ENCODE measurements around the gene TRIM47.
"Not testable (repeated sequence)": the region's sequence is repeated elsewhere in the genome, so short reads cannot be mapped to it uniquely, and the experiment has no call there.

TRIM47 gene

DNA sequence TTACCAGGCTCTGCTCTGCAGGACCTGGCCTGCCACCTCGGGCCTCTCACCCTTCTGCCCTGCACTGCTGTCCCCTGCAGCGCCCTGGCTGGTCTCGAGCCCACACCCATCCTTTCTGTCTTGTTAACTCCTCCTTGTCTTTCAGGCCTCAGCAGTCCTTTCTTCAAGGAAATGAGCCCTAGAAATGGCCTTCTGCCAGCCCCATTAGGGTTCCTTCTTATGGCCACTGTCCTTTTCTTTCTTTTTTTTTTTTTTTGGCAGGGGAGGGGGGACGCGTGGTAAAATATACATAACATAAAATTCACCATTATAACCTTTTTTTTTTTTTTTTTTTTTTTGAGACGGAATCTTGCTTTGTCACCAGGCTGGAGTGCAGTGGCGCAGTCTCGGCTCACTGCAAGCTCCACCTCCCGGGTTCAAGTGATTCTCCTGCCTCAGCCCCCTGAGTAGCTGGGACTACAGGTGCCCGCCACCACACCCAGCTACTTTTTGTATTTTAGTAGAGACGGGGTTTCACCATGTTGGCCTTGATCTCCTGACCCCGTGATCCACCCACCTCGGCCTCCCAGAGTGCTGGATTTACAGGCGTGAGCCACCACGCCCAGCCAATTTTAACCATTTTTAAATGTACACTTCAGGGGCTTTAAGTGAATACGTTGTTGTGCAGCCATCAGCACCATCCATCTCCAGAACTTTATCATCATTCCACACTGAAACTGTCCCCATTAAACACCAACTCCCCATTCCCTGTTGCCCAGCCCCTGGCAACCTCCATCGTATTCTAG lies 12.8 kb downstream of the TRIM47 start:
- DNase-seq = peak; percentile 4

GRCh38 chr17:75864887-75865286 lies 13.5 kb downstream of the TRIM47 start:
- peak; percentile 4 for DNase-seq

GRCh38 chr17:75864448-75864871 lies 13.9 kb downstream of the TRIM47 start:
- DNase-seq = peak; percentile 55

GRCh38 chr17:75861927-75862317 lies 16.5 kb downstream of the TRIM47 start:
- peak; percentile 2 for DNase-seq

DNA sequence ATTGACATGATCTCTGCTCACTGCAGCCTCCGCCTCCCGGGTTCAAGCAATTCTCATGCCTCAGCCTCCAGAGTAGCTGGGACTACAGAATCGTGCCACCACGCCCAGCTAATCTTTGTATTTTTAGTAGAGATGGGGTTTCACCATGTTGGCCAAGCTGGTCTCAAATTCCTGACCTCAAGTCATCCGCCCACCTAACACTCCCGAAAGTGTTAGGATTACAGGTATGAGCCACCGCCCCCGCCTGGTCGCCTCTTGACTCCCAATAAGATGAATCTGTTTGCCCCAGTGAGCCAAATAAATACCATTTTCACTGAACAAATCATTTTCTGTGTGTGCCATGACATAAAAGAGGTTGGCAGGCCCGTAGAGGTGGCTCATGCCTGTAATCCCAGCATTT lies 19.0 kb downstream of the TRIM47 start:
- not testable (repeated sequence) for DNase-seq

GRCh38 chr17:75856062-75856756 lies 22.2 kb downstream of the TRIM47 start:
- DNase-seq = peak; percentile 58

GRCh38 chr17:75855310-75856061 lies 22.9 kb downstream of the TRIM47 start, which contains the start of gene WBP2:
WBP2 (minus strand) TSS chr17:75855335; CDS start chr17:75855297, 38 bp downstream.
- DNase-seq = peak; percentile 100

DNA sequence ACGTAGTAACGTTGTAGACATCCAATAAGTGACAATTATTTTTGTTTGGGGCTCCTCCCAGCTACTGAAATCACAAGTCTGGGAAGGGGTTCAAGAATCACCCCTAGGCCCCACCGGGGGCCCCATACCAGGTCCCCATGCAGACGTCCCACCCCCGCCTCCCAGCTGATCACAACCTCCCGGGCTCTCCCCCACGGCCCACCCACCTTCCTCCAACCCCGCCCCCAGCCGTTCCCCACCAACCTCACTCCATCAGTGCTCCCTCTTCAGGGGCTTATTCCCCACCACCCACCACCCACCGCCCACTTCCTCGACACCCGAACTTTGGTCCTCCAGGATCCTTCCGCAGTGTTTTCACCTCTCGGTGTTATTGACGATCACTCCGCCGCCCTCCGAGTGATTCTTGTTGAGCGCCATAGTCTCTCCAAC lies 23.5 kb downstream of the TRIM47 start:
- no peak for DNase-seq

- no peak for DNase-seq
Measured at GRCh38 chr17:75854101-75854748, 24.2 kb downstream of the TRIM47 start.

- no peak for DNase-seq
Measured at GRCh38 chr17:75853433-75853832, 24.9 kb downstream of the TRIM47 start.

- DNase-seq = not testable (repeated sequence)
Measured at GRCh38 chr17:75851693-75851991, 26.7 kb downstream of the TRIM47 start.

DNA sequence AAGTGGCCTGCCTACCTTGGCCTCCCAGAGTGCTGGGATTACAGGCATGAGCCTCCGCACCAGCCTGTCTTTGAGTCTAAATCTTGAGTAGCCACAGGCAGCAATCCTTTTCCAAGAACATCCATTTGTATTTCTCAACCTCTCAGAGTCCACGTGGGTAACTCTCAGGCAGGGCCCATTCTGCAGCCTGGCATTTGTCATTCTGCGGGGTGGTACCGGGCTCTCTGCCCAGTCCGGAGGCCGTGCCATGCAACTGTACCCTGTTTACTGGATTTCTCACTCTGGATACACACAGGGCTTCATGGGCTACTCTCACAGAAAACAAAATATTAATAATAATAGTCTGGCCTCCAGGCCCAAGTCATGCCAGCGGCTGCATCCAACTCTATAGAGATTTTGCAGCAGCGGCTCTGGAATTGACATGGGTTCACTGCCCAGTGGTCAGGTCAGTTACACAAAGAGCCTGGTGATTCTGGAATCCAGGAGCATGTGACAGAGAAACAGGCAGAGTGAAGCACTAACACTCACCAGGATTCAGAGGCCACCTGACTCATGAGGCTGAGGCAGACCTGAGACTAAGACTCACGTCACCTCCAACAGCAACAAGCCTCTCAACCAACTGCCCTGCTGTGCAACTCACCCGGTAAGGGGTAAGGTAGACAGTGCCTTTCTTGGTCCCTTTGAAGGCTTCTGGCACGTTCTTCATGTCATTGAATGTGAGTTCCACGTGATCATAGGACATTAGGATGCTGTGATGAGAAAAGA lies 27.3 kb downstream of the TRIM47 start:
- DNase-seq = no peak

DNA sequence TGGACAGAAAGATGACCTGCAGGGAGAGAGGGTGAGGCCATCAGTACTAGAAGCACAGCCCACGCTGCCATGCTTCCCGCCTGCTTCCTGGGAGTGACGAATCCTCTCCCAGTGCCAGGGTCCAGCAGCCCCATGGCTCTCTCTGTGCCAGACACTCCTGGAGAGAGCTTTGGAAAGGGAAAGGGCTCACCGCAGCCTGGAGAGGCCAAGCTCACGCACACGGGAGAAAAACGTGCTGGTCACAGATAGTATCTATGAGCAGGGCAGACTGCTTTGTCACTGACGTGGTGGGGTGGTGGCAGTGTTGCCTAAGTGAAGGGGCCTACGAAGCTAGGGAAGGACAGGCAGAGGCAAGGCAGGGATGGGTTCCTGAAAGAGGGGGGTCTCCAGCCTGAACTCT lies 28.7 kb downstream of the TRIM47 start:
- DNase-seq = no peak

DNA sequence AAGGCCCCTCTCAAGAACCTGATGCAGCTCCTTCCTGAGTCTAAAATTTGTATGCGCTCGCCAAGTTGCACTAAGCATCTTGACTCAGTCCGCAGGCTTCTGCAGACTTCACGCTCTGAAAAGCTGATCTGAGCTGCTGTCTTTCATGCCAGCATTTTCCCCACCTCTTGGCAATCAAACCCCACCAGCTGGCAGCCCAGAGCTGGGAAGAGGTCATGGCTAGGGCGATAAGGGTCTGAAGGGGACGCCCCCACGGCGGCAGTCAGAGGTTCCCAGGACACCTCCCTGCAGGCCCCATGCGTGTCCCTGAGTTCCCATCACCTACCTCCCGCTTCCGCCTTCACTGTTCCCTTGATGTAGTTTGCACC lies 29.1 kb downstream of the TRIM47 start:
- no peak for DNase-seq

- peak; percentile 10 for DNase-seq
Measured at GRCh38 chr17:75848523-75849278, 29.7 kb downstream of the TRIM47 start.

DNA sequence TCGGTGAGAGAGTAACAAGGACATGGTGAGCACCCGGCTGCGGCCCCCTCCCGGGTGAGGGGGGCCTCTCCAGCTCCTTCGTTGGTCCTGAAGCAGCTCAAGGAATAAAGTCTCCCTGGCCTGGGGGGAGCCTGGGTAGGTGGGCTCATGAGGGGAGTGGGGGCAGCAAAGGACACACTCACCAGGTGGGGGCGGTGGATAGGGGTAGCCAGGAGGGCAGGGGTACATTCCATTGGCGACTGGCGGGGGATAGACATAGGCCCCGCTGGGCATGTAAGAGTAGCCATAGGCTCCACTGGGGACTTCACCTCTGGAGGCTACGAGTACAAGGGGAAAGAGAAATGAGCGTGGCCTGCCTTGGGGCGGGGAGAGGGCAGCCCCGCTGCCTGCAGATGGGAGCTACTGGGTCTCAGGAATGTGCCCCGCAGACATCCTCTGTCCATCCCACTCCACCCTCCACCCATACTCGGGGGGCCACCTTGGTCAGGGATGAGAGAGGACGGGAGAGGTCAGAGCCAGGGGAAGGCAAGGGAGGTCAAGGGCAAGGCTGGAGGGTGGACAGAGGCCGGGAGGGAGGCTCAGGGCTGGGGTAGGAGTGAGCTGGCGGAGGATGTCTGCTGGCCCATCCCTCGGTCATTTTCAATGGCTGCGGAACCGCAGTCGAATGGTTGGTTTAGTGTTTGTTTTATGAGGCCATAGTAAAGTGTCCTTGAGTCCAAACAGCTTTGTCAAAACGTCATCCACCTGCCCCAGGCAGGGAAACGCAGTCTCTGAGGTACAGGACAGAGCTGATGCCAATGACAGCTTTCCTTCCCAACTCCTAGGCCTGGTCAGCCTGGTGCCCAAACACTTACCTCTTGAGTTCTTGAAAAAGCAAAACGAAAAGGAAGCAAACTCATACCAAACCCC lies 30.5 kb downstream of the TRIM47 start:
- DNase-seq = no peak

GRCh38 chr17:75846692-75847613 lies 31.4 kb downstream of the TRIM47 start:
- DNase-seq = no peak

DNA sequence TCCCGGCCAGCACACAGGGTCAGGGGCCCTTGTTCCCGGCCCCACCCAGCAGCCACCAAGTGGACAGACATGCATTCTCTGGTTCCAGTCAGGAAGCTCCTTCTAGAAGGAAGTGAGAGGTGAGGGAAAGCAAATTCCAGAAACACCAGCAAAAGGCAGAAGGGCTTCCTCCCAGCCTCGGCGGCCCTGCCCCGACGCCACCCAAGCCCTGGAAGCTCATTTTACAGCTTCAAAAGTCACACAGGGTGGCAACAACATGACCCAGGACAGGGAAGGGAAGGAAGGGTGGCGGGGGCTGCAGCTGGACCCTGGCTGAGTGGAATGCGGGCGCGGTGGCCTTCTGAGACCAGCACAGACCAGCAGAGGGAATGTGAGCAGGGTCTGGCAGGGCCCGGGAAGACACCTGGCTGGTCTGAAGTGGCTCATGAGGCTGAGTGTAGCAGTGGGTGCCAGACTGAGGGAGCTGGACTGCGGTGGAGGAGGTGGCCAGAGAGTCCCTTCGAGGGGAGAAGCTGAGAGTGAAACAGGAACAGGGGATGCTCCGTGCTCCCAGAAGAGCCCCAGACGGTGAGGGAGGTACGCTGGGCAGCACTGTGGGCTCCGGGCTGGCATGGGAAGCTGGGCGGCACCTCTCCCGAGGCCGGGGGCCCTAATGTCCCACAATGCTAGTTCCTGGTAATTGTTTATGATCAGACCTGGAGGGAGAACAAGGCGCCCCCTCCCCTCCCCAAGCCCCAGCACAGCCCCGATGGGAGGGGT lies 32.3 kb downstream of the TRIM47 start:
- DNase-seq = no peak
